SK-N-SH treated with all-trans-retinoic acid at 6 μM for 48 hours (cell line): ENCODE data around the gene ZFAND3.

Experiments
- ATAC-seq: fragments of 200-7000 bp; cut with Tn5 transposase; 3 replicates; pipeline ENCODE4 v1.9.1; 2020; ENCODE audit warnings: mild to moderate bottlenecking, moderate library complexity
- ARNTL ChIP-seq: fragments of 450-650 bp; formaldehyde crosslinking; IDR thresholded peaks from 2 replicates; pipeline ENCODE4 v1.5.0; 2020; ENCODE audit warnings: low read depth, mild to moderate bottlenecking, moderate library complexity, borderline replicate concordance
- BACH2 ChIP-seq: fragments of 250-450 bp; sonication (Bioruptor Pico); IDR thresholded peaks from 2 replicates; pipeline ENCODE4 v1.9.0; 2021; ENCODE audit warnings: mild to moderate bottlenecking, borderline replicate concordance
- CREB5 ChIP-seq: fragments of 250-450 bp; sonication (Bioruptor Pico); IDR thresholded peaks from 2 replicates; pipeline ENCODE4 v1.5.1; 2020; ENCODE audit warnings: low read depth, mild to moderate bottlenecking, moderate library complexity
- CSDC2 ChIP-seq: fragments of 250-450 bp; sonication (Bioruptor Pico); IDR thresholded peaks from 2 replicates; pipeline ENCODE4 v1.5.0; 2020; ENCODE audit warnings: mild to moderate bottlenecking, moderate library complexity
- CSRNP3 ChIP-seq: fragments of 250-450 bp; sonication (Bioruptor Pico); IDR thresholded peaks from 2 replicates; pipeline ENCODE4 v1.5.1; 2021; ENCODE audit warnings: mild to moderate bottlenecking, moderate library complexity
- GLIS3 ChIP-seq: fragments of 250-450 bp; sonication (Bioruptor Pico); IDR thresholded peaks from 2 replicates; pipeline ENCODE4 v1.5.0; 2020; ENCODE audit warnings: mild to moderate bottlenecking, moderate library complexity
- ISL1 ChIP-seq: fragments of 250-450 bp; sonication (Bioruptor Pico); IDR thresholded peaks from 2 replicates; pipeline ENCODE4 v2.1.2; 2022; ENCODE audit warnings: mild to moderate bottlenecking, moderate library complexity
- OSR1 ChIP-seq: fragments of 250-450 bp; sonication (Bioruptor Pico); IDR thresholded peaks from 2 replicates; pipeline ENCODE4 v1.8.0; 2022; ENCODE audit warnings: moderate library complexity, mild to moderate bottlenecking, inconsistent platforms
- PATZ1 ChIP-seq: fragments of 250-450 bp; sonication (Bioruptor Pico); IDR thresholded peaks from 2 replicates; pipeline ENCODE4 v1.8.0; 2020; ENCODE audit warnings: mild to moderate bottlenecking, moderate library complexity, borderline replicate concordance
- POU6F1 ChIP-seq: fragments of 250-450 bp; sonication (Bioruptor Pico); IDR thresholded peaks from 2 replicates; pipeline ENCODE4 v1.8.0; 2021; ENCODE audit warnings: low read depth, mild to moderate bottlenecking, moderate library complexity, borderline replicate concordance
- PPARA ChIP-seq: fragments of 250-450 bp; sonication (Bioruptor Pico); IDR thresholded peaks from 2 replicates; pipeline ENCODE4 v1.5.0; 2020; ENCODE audit warnings: mild to moderate bottlenecking, borderline replicate concordance
- RARB ChIP-seq: fragments of 250-450 bp; sonication (Bioruptor Pico); IDR thresholded peaks from 2 replicates; pipeline ENCODE4 v1.8.0; 2021; ENCODE audit warnings: mild to moderate bottlenecking, moderate library complexity
- SNAI2 ChIP-seq: fragments of 250-450 bp; sonication (Bioruptor Pico); IDR thresholded peaks from 2 replicates; pipeline ENCODE4 v1.5.0; 2020; ENCODE audit warnings: mild to moderate bottlenecking, moderate library complexity
- TCF4 ChIP-seq: fragments of 250-450 bp; sonication (Bioruptor Pico); IDR thresholded peaks from 2 replicates; pipeline ENCODE4 v1.8.0; 2021; ENCODE audit warnings: mild to moderate bottlenecking, moderate library complexity, borderline replicate concordance
- TOX ChIP-seq: fragments of 250-450 bp; sonication (Bioruptor Pico); IDR thresholded peaks from 2 replicates; pipeline ENCODE4 v1.8.0; 2021; ENCODE audit warnings: mild to moderate bottlenecking, moderate library complexity, borderline replicate concordance
- TSHZ2 ChIP-seq: fragments of 250-450 bp; sonication (Bioruptor Pico); IDR thresholded peaks from 2 replicates; pipeline ENCODE4 v1.5.0; 2020; ENCODE audit warnings: mild to moderate bottlenecking, moderate library complexity
- ZC3H10 ChIP-seq: fragments of 250-450 bp; sonication (Bioruptor Pico); IDR thresholded peaks from 2 replicates; pipeline ENCODE4 v1.5.1; 2021; ENCODE audit warnings: mild to moderate bottlenecking, moderate library complexity
- ZFP3 ChIP-seq: fragments of 250-450 bp; sonication (Bioruptor Pico); IDR thresholded peaks from 2 replicates; pipeline ENCODE4 v1.5.0; 2020; ENCODE audit warnings: mild to moderate bottlenecking, moderate library complexity
- ZFP30 ChIP-seq: fragments of 450-650 bp; formaldehyde crosslinking; IDR thresholded peaks from 2 replicates; pipeline ENCODE4 v1.5.0; 2022; ENCODE audit warnings: mild to moderate bottlenecking, moderate library complexity
- ZNF565 ChIP-seq: fragments of 450-650 bp; formaldehyde crosslinking; conservative IDR thresholded peaks from 2 replicates; pipeline ENCODE4 v1.5.0; 2020; ENCODE audit warnings: low read depth, mild to moderate bottlenecking, moderate library complexity

ZFAND3 gene

GRCh38 chr6:37820718-37821079 lies 1.2 kb downstream of the ZFAND3 start:
- ATAC-seq: no peak
- TF ChIP-seq CREB5 (CRISPR knock-in tag): no peak
- no peak for TF ChIP-seq ARNTL
- no peak for TF ChIP-seq CSRNP3 (CRISPR knock-in tag)
- TF ChIP-seq OSR1: no peak
- no peak for TF ChIP-seq SNAI2 (CRISPR knock-in tag)
- no peak for TF ChIP-seq TOX (CRISPR knock-in tag)
- no peak for TF ChIP-seq ISL1
- TF ChIP-seq ZFP3 (CRISPR knock-in tag): no peak
- no peak for TF ChIP-seq POU6F1 (CRISPR knock-in tag)
- no peak for TF ChIP-seq GLIS3 (CRISPR knock-in tag)
- TF ChIP-seq PPARA (CRISPR knock-in tag): no peak
- no peak for TF ChIP-seq ZNF565 (CRISPR knock-in tag)
- TF ChIP-seq PATZ1: no peak
- TF ChIP-seq ZFP30 (CRISPR knock-in tag): no peak
- no peak for TF ChIP-seq TCF4 (CRISPR knock-in tag)
- no peak for TF ChIP-seq BACH2 (CRISPR knock-in tag)
- no peak for TF ChIP-seq RARB
- TF ChIP-seq CSDC2 (CRISPR knock-in tag): no peak
- TF ChIP-seq ZC3H10 (CRISPR knock-in tag): no peak
- TF ChIP-seq TSHZ2: no peak

GRCh38 chr6:37821446-37821845 lies 1.9 kb downstream of the ZFAND3 start:
- TF ChIP-seq CSDC2 (CRISPR knock-in tag) (no peak), SNAI2 (CRISPR knock-in tag) (no peak), TSHZ2 (no peak), BACH2 (CRISPR knock-in tag) (no peak), ZNF565 (CRISPR knock-in tag) (no peak)
- no peak for ATAC-seq
